HCT116 (cell line): Measurements from ENCODE around the gene KRTAP22-1. TPM values are rescaled to one million over a fixed set of nuclear protein-coding genes. Genes with fewer than 3 reads are reported as not detected.

Experiments used
- ATAC-seq: fragments of 200-7000 bp; cut with Tn5 transposase; 2 replicates; pipeline ENCODE4 v1.9.1; 2020; ENCODE audit warnings: mild to moderate bottlenecking, moderate library complexity
- BruUV-seq: library from RNA; stranded (reverse); fragments of 400-500 nt; replicated peaks from 2 replicates; lab custom pipeline; 2021; lab: Mats Ljungman, UMichigan
- CTCF ChIA-PET: fragments of 300-600 bp; sonication (Branson Sonifier 250); formaldehyde crosslinking; loops from one replicate; lab custom pipeline; 2021; ENCODE audit warnings: antibody characterized with exemption; lab: Charles Lee
- POLR2A ChIA-PET: fragments of 300-600, 350-600 bp; sonication (Branson Sonifier 250); formaldehyde crosslinking; loops from one replicate; lab custom pipeline; 2021; ENCODE audit warnings: antibody characterized with exemption; lab: Charles Lee
- RAD21 ChIA-PET, 2 experiments: fragments of 300-600 bp; sonication (Branson Sonifier 250); formaldehyde crosslinking; loops; one replicate each; lab custom pipeline; 2023; ENCODE audit warnings: low total read pairs in 2 of 2; ENCODE audit not compliant: uncharacterized antibody in 2 of 2, unreplicated experiment in 2 of 2, low non-redundant PET in 1 of 2; lab: Charles Lee
- DNase-seq: peaks from one replicate; pipeline ENCODE4 v3.0.0-alpha.2; 2010; ENCODE audit warnings: low read depth, low spot score
- H2AFZ ChIP-seq: fragments of 200-600 bp; shearing (Covaris generic), sonication (generic); 2 replicates; pipeline ENCODE4 v1.6.1; 2017; ENCODE audit warnings: low read depth, mixed run types, mixed read lengths, antibody characterized with exemption, low read length; ENCODE audit not compliant: poor library complexity, severe bottlenecking
- H3K27ac ChIP-seq: 2 replicates; pipeline ENCODE4 v1.5.1; 2012; ENCODE audit warnings: low read depth, low read length
- H3K27me3 ChIP-seq: fragments of 200-600 bp; sonication (generic); 2 replicates; pipeline ENCODE4 v1.6.1; 2016; ENCODE audit warnings: mixed run types, low read length, mixed read lengths; ENCODE audit not compliant: insufficient read depth
- H3K36me3 ChIP-seq, 2 experiments: fragments of 200-500 bp in 1 of 2; fragments of 200-600 bp in 1 of 2; sonication (Bioruptor generic) in 1 of 2; sonication (generic) in 1 of 2; 2 replicates each; pipeline versions ENCODE4 v1.5.1 to v1.6.1; 2014 to 2016; ENCODE audit warnings: low read length in 2 of 2, inconsistent platforms in 1 of 2, mixed read lengths in 1 of 2, mixed run types in 1 of 2; ENCODE audit not compliant: insufficient read depth in 2 of 2, control insufficient read depth in 1 of 2
- H3K4me1 ChIP-seq, 2 experiments: fragments of 200-600 bp in 1 of 2; sonication (generic) in 1 of 2; 2 replicates each; pipeline versions ENCODE4 v1.5.1 to v1.6.1; 2012 to 2017; ENCODE audit warnings: low read length in 2 of 2, inconsistent platforms in 1 of 2, mild to moderate bottlenecking in 1 of 2, mixed read lengths in 1 of 2, mixed run types in 1 of 2, moderate library complexity in 1 of 2; ENCODE audit not compliant: insufficient read depth in 2 of 2, control insufficient read depth in 1 of 2
- H3K4me2 ChIP-seq: fragments of 200-600 bp; sonication (generic); 2 replicates; pipeline ENCODE4 v1.6.1; 2017; ENCODE audit warnings: mixed run types, low read length, mixed read lengths
- H3K4me3 ChIP-seq, 2 experiments: fragments of 200-600 bp in 1 of 2; sonication (generic) in 1 of 2; replicated peaks in 1 of 2; 2 replicates each; pipeline ENCODE4 v1.5.1; 2011 to 2016; ENCODE audit warnings: low read length in 2 of 2, control low read depth in 1 of 2, low read depth in 1 of 2, mild to moderate bottlenecking in 1 of 2, mixed read lengths in 1 of 2, mixed run types in 1 of 2
- H3K79me2 ChIP-seq: fragments of 200-600 bp; sonication (generic); 2 replicates; pipeline ENCODE4 v1.6.1; 2017; ENCODE audit warnings: mild to moderate bottlenecking, mixed run types, low read length, moderate library complexity, mixed read lengths; ENCODE audit not compliant: insufficient read depth
- H3K9ac ChIP-seq: fragments of 200-600 bp; sonication (generic); 2 replicates; pipeline ENCODE4 v1.6.1; 2016; ENCODE audit warnings: low read length, mixed read lengths
- H3K9me2 ChIP-seq: fragments of 200-600 bp; sonication (generic), shearing (Covaris generic); 2 replicates; pipeline ENCODE4 v1.6.1; 2017; ENCODE audit warnings: mixed run types, mild to moderate bottlenecking, moderate library complexity; ENCODE audit not compliant: insufficient read depth
- H3K9me3 ChIP-seq, 2 experiments: fragments of 200-500 bp in 1 of 2; fragments of 200-600 bp in 1 of 2; sonication (Bioruptor generic) in 1 of 2; sonication (generic) in 1 of 2; 2 replicates each; pipeline ENCODE4 v1.6.1; 2014 to 2017; ENCODE audit warnings: low read length in 2 of 2, mixed read lengths in 2 of 2, inconsistent platforms in 1 of 2, low read depth in 1 of 2, mild to moderate bottlenecking in 1 of 2, mixed run types in 1 of 2, moderate library complexity in 1 of 2; ENCODE audit not compliant: control insufficient read depth in 1 of 2, insufficient read depth in 1 of 2
- H4K20me1 ChIP-seq: fragments of 200-600 bp; sonication (generic), shearing (Covaris generic); 2 replicates; pipeline ENCODE4 v1.6.1; 2017; ENCODE audit warnings: mixed run types, mild to moderate bottlenecking, moderate library complexity; ENCODE audit not compliant: insufficient read depth
- ATF3 ChIP-seq: IDR thresholded peaks from 2 replicates; pipeline ENCODE4 v1.6.1; 2012
- CBX3 ChIP-seq: IDR thresholded peaks from 2 replicates; pipeline ENCODE4 v1.6.1; 2012; ENCODE audit warnings: low read depth
- CEBPB ChIP-seq: IDR thresholded peaks from 2 replicates; pipeline ENCODE4 v1.6.1; 2012; ENCODE audit warnings: low read depth
- CTCF ChIP-seq, 3 experiments: fragments of 200-600 bp in 1 of 3; sonication (generic) in 1 of 3; IDR thresholded peaks in 2 of 3; conservative IDR thresholded peaks in 1 of 3; 2 replicates each; pipeline ENCODE4 v1.5.1; 2012 to 2017; ENCODE audit warnings: low read depth in 2 of 3, low read length in 2 of 3, antibody characterized with exemption in 1 of 3, borderline replicate concordance in 1 of 3, control low read depth in 1 of 3, mild to moderate bottlenecking in 1 of 3, mixed read lengths in 1 of 3, mixed run types in 1 of 3, moderate library complexity in 1 of 3; ENCODE audit not compliant: insufficient read depth in 1 of 3
- EGR1 ChIP-seq: IDR thresholded peaks from 2 replicates; pipeline ENCODE4 v1.6.1; 2012; ENCODE audit warnings: low read depth
- ELF1 ChIP-seq: IDR thresholded peaks from 2 replicates; pipeline ENCODE4 v1.6.1; 2012; ENCODE audit warnings: low read depth, borderline replicate concordance
- EZH2 ChIP-seq: fragments of 200-600 bp; sonication (generic); IDR thresholded peaks from 2 replicates; pipeline ENCODE4 v1.6.1; 2017; ENCODE audit warnings: antibody characterized with exemption, mixed run types
- EZH2phosphoT487 ChIP-seq: fragments of 200-600 bp; IDR thresholded peaks from 2 replicates; pipeline ENCODE4 v1.6.1; 2018; ENCODE audit warnings: antibody characterized with exemption, borderline replicate concordance
- FOSL1 ChIP-seq: IDR thresholded peaks from 2 replicates; pipeline ENCODE4 v1.6.1; 2012; ENCODE audit warnings: low read depth
- JUND ChIP-seq: IDR thresholded peaks from 2 replicates; pipeline ENCODE4 v1.6.1; 2012
- MAX ChIP-seq: IDR thresholded peaks from 2 replicates; pipeline ENCODE4 v1.6.1; 2012
- POLR2A ChIP-seq: IDR thresholded peaks from 2 replicates; pipeline ENCODE4 v1.7.0; 2011; ENCODE audit warnings: borderline replicate concordance; ENCODE audit not compliant: insufficient read depth, insufficient read length; ENCODE audit errors: extremely low read depth
- POLR2AphosphoS5 ChIP-seq: IDR thresholded peaks from 2 replicates; pipeline ENCODE4 v1.6.1; 2011; ENCODE audit warnings: mild to moderate bottlenecking, low read depth, low read length, moderate library complexity
- RAD21 ChIP-seq: IDR thresholded peaks from 2 replicates; pipeline ENCODE4 v1.6.1; 2012; ENCODE audit warnings: low read depth, mild to moderate bottlenecking
- REST ChIP-seq: IDR thresholded peaks from 2 replicates; pipeline ENCODE4 v1.6.1; 2012; ENCODE audit warnings: low read depth
- SIN3A ChIP-seq: IDR thresholded peaks from 2 replicates; pipeline ENCODE4 v1.6.1; 2012; ENCODE audit warnings: low read depth
- SRF ChIP-seq: IDR thresholded peaks from 2 replicates; pipeline ENCODE4 v1.6.1; 2012; ENCODE audit warnings: low read depth
- TCF7L2 ChIP-seq: IDR thresholded peaks from 2 replicates; pipeline ENCODE4 v1.7.0; 2011; ENCODE audit warnings: borderline replicate concordance, inconsistent platforms; ENCODE audit not compliant: insufficient read depth, insufficient read length; ENCODE audit errors: extremely low read depth
- ZFX ChIP-seq: fragments of 450-650 bp; IDR thresholded peaks from 2 replicates; pipeline ENCODE4 v1.6.1; 2017
- ZNF274 ChIP-seq: fragments of 200-500 bp; sonication (Bioruptor generic); IDR thresholded peaks from 2 replicates; pipeline ENCODE4 v1.6.1; 2014; ENCODE audit warnings: mild to moderate bottlenecking, low read depth, low read length, inconsistent platforms
- intact Hi-C: fragments of 100-400 bp; cut with micrococcal nuclease; formaldehyde crosslinking; loops from 2 replicates; pipeline ENCODE4 v1.10.0; 2022
- total RNA-seq: library from RNA; stranded (reverse); gene quantifications from one replicate; pipeline ENCODE4 v1.2.1, GENCODE V29; 2021; ENCODE audit not compliant: unreplicated experiment

KRTAP22-1 gene
- total RNA-seq, 1 experiment from 2014 or later, result not detected

- H3K4me1 ChIP-seq, result no peaks in the 10 kb centered on the region
- no peaks in the 10 kb centered on the region for H3K36me3 ChIP-seq
- H3K4me2 ChIP-seq, result no peak within 1 kb of the TSS
- DNase-seq (no peak), ATAC-seq (no peak)
- peaks cover 8 to 36% of the 10 kb centered on the region in 2 experiments; a peak in 2 of 4 replicates for H3K9me3 ChIP-seq
- RAD21 ChIA-PET, result no interaction called here
- TF ChIP-seq REST, result no peak
- TF ChIP-seq POLR2A, result no peak
- no peak for TF ChIP-seq SRF
- TF ChIP-seq RAD21, result no peak
- TF ChIP-seq EZH2phosphoT487, result no peak
- TF ChIP-seq CTCF (IDR thresholded peaks at IDR 0.05 in 2 of 3, conservative IDR thresholded peaks at IDR 0.05 in 1 of 3; ENCODE audit: borderline replicate concordance in 1 of 3, insufficient read depth in 1 of 3, low read depth in 2 of 3, low read length in 2 of 3), result no peak
- TF ChIP-seq ZFX, result no peak
- no peak for TF ChIP-seq CBX3
- TF ChIP-seq ELF1, result no peak
- no peak for TF ChIP-seq CEBPB
- TF ChIP-seq TCF7L2, result no peak
- TF ChIP-seq EZH2, result no peak
- no peak for TF ChIP-seq POLR2AphosphoS5
- no peak for TF ChIP-seq SIN3A
- no peak for TF ChIP-seq EGR1
- TF ChIP-seq MAX, result no peak
- no peak for TF ChIP-seq FOSL1
- TF ChIP-seq ZNF274, result no peak
- no peak for TF ChIP-seq ATF3
- no peak for TF ChIP-seq JUND
- no peaks in the 10 kb centered on the region for H3K27me3 ChIP-seq
- H3K9ac ChIP-seq, result no peak within 1 kb of the TSS
- H3K79me2 ChIP-seq, result no peaks in the 10 kb centered on the region
- CTCF ChIA-PET, result no interaction called here
- intact Hi-C loops, result no loop called here
- no peaks in the 10 kb centered on the region for H4K20me1 ChIP-seq
- H3K9me2 ChIP-seq, result no peaks in the 10 kb centered on the region
- BruUV-seq, result no TSS peak
- POLR2A ChIA-PET, result no interaction called here
- H3K4me3 ChIP-seq, result no peak within 1 kb of the TSS
- no peak within 1 kb of the TSS for H2AFZ ChIP-seq
- H3K27ac ChIP-seq, result no peak within 1 kb of the TSS
These were observed 2.1 kb upstream of the KRTAP22-1 start, which contains the start of gene KRTAP6-2 for GRCh38 chr21:30598802-30599201. KRTAP6-2 (minus strand) TSS chr21:30598902; CDS start chr21:30598874, 28 bp downstream.
